GM18499 (cell line): ENCODE results near the gene ADAM12.

Experiments used
- ATAC-seq: cut with Tn5 transposase; IDR thresholded peaks from one replicate; pipeline ENCODE4 v1.9.1; 2021; ENCODE audit warnings: moderate number of reproducible peaks; ENCODE audit not compliant: insufficient read depth, unreplicated experiment

ADAM12 gene

DNA sequence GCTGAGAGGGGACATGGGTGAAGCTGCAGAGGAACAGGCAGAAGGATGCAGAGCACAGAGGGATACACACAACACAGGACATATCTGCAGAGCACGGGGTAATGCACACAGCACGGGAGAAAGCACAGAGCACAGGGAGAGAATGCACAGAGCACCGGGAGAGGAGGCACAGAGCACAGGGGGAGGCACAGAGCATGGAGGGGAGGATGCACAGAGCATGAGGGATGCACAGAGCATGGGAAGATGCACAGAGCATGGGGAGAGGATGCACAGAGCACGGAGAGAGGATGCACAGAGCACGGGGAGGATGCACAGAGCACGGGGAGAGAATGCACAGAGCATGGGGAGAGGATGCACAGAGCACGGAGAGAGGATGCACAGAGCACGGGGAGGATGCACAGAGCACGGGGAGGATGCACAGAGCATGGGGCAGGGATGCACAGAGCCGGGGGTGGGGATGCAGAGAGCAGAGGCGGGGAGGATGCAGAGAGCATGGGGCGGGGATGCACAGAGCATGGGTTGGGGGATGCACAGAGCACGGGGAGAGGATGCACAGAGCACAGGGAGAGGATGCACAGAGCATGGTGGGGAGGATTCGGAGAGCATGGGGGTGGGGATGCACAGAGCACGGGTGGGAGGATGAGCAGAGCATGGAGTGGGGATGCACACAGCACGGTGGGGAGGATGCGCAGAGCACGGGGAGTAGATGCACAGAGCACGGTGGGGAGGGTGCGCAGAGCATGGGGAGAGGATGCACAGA is 230.0 kb downstream of the ADAM12 start:
- no peak for ATAC-seq

DNA sequence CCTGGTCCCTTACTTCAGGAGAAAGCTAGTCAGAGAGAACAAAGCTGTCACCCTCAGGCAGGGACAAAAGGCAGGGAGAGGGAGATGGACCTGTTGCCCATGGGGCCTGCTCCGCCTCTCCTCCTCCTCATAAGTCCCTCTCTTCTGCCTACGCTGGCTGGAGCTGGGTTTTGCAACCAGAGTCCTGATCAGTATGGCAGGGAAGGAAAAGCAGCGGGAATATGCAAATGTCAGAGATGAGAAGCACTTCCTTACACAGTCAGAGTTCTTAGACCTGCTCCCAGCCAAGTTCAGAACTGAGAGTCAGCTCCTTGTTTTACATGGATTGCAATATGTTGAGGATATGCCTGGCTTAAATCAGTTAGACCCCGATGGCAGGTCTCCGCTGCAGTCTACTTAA is 231.1 kb downstream of the ADAM12 start:
- no peak for ATAC-seq

DNA sequence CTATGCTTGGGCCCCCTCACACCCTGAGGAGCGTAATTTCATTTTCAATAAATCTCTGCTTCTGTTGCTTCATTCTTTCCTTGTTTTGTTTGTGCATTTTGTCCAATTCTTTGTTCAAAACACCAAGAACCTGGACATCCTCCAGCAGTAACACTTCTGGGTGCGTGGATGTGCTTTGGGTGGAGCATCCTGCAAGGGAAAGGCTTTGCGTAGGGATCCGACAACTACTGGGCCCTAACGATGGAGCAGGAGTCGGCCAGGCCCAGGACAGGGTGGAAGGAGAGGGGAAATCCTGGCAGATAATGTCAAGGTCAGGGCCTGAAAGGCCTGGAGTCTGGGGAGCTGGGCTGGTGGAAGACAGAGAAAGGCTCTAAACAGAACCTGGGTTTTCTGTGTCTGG is 231.8 kb downstream of the ADAM12 start:
- ATAC-seq: no peak

DNA sequence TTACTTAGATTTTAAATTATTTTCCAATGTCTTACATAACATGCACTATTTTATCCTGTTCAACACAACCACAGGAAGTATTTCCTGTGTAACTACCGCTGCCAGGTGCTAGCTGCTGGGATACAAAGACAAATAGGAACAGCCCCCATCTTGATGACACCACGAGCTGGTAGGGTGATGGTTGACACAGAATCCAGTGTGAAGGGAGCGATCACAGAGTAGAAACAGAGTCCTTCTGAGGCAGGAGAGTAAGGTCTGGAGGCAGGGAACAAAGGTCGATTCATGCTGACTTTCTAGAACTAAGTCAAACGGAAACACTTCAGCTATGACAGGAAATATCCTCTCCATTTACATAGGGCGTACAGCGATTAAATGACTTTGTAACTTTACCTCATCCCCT is 232.3 kb downstream of the ADAM12 start:
- no peak for ATAC-seq

DNA sequence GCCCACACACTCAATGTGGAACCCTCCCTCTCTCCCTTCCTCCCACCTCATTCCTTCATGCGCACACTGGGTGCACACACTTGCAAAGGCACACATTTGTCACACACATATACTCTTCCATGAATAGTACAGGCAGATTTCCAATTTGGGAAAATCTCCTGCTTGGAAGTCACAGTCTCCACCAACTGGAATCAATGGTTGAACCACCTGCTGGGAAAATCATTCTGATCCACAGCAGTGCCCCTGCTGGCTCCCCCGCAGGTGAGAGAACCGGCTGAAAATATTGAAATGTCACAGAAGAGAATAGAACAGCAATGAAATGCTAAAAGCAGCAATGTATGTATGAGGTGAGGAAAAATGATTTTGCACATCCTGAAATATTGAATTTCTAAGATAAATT is 232.7 kb downstream of the ADAM12 start:
- ATAC-seq: no peak

DNA sequence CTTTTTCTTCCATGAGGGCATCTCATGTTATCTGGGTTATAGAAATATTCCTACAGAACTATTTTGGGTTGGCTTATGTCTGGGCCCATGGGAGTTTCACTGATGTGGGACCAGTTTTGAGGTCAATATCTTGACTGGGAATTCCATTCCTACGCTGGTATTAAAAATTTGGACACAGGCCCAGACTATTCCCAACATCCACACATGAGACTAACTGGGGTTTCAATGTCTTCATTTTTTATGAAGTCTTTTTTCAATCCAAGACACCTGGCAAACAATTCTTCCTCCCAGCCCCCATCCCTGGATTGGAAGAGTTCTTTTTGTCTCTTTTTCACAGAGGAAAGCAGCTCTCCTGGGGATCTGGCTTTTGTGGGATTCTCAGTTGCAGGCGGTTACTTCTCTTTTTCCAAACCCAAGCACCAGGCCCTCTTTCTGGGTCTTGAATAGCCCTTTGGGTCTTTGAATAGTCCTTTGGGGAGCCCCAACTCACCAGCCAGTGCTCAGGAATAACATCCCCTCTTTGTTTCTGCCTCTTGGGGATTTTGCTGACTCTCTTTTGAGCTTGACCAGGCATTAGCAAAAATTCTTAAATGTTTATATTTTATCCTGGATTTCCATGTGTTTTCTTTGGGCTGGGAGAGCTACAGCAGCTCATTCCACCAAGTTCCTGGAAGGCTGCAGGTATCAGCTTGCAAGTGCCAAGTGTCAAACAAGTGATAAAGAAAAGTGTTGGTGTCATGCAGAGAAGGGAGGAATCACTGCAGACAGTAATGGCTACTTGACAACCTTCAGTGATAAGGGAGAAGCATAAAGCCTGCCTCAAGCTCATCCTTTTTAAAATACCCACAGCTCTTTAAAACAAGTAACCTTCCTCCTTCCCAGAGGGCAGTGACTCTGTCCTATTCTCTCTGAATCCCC is 234.3 kb downstream of the ADAM12 start:
- ATAC-seq: no peak

DNA sequence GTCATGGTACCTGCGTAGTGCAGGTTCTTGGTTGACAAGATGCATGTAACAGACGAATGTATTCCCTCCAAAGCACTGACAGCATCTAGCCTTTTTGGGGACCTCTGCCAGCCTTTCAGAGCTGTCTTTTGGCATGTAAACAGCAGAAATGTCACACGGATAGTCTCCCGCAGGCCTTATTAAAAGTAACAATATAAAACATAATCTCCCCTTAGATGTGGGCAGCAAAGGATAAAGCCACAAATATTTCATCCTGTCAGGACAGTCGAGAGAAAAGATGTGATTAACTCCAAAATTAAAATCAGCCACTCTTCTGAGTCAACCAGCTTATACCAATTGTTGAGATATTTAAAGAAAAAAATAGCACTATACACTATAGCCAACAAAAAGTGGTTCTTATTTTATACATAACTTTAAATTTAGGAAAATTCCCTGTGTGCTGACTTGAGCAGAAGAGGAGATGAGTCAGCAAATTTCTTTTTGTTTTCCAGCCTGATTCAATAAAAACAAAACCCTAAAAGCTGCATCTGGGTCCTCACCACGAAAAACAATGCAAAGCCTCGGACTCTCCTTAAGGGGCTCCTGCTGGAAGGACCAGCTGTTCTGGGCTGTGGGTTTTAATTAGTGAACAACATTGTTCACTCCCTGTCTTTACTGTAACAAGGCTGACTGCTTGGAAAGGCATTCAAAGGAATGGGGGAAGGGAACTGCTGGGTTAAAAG is 240.2 kb downstream of the ADAM12 start:
- no peak for ATAC-seq

DNA sequence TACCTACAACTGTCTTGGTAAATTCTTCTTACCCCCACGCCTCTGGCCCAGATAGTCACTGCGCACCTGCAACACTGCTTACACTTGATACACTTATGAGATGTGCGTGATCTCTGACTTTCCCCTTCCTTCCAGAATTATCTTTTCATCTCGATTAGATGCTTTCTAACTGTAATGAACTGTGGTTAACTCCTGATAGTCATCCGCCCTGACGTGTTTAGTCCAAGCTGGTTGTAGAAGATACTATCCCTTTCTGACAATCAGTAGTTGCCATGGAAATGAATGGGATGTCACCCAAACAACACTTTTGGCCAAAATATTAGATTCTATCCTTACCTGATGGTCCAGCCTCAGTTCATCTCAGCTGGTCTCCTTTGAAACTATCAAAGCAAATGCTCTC is 241.5 kb downstream of the ADAM12 start:
- no peak for ATAC-seq

DNA sequence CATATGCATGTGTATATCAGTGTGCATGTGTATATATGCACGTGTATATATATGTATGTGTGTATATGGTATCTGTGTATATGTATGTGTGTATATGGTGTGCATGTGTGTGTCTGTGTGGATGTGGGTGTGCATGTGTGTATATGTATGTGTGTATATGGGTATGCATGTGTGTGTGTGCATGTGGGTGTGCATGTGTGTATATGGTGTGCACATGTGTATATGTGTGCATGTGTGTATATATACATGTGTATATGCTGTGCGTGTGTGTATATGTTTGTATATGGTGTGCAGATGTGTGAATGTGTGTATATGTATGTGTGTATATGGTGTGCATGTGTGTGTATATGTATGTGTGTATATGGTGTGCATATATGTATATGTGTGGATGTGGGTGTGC is 245.2 kb downstream of the ADAM12 start:
- ATAC-seq: no peak

DNA sequence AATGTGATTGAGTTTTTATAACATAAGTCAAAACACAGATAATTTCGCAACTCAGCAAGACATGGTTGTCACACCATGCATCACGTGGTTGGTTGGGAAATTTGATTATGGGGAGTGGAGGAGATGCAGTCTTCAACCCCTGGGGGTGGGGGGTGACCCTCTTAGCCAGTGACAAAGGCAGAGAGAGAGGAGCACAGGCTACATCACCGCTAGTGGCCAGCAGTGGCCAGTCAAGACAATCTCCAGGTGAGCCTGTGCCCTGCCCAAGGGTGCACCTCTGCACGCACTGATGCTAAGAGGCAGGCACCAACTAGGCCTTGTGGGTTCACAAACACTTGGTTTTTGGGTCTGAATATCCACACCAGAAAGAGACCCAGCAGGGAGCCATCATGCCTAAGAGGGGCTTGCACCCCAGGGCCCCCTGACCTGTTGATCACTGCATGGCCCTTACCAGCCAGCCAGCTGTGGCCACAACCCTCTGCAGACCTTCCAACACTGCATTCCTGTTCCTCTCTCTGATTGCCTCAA is 247.5 kb downstream of the ADAM12 start:
- ATAC-seq: no peak

DNA sequence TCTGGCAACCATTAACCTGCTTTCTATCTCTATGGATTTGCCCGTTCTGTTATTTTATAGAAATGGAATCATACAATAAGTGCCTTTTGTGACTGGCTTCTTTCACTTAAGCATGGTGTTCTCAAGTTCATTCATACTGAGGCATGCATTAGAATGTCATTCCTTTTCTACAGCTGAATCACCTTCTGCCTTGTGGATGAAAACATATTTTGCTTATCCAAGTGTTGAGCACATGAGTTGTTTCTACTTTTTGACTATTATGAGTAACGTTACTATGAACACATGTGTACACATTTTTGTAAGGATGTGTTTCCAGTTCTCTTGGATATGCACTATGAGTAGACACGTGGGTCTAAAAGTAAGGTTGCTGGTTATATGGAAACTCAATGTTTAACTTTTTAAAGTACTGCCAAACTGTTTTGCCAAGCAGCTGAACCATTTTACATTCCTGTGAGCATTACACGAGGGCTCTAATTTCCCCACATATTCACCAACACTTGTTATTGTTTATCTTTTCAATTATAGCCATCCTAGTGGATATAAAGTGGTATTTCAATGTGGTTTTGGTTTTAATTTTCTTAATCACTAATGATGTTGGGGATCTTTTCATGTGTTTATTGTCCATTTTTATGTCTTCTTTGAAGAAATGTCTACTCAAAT is 250.6 kb downstream of the ADAM12 start:
- ATAC-seq: no peak

DNA sequence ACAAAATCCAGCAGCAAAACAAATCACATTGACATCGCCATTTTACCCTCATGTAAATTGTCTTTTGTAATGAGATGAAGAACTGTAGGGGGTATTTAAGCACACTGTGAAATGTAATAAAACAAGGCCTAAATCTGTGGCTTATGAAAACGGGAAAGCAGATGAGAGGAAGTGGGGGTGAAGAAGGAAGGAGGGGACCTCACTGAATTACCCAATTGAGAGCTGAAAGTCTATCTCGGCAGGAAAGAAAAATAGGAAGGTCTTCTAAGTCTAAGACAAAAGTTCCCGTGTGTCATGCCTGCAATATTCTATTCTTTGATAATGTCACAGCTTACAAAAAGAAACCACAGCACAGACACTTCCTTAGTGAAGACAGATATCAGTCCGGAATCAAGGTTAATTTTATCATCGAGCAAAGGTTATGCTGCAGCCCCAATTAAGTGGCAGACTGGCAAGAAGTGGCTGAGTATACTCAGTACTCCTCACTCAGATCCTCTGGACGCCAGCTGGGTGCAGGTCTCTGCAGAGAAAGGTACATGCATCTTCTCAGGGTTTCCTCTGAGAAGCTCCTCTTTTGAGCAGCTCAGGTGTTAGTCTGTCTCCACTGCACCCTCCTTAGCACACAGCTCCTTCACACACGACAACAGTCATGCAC is 252.2 kb downstream of the ADAM12 start:
- no peak for ATAC-seq

DNA sequence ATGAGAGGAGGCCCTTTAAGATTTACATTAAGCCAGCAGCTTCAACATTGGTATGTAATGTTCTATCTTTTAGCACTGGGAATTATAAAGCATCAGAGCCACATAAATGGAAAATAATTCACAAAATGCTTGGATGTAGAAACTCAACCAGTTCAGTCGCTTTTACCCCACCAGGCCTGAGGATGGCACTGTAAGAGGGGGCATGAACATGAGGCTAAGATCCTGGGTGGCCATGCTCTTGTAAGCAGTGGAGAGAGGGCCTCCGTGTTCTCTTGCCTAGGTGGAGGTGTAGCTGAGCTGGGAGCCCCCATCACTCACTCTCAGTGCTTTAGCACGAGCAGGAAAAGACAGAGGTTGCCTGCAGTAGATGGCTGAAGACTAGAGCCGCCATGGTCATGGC is 253.1 kb downstream of the ADAM12 start:
- ATAC-seq: no peak

DNA sequence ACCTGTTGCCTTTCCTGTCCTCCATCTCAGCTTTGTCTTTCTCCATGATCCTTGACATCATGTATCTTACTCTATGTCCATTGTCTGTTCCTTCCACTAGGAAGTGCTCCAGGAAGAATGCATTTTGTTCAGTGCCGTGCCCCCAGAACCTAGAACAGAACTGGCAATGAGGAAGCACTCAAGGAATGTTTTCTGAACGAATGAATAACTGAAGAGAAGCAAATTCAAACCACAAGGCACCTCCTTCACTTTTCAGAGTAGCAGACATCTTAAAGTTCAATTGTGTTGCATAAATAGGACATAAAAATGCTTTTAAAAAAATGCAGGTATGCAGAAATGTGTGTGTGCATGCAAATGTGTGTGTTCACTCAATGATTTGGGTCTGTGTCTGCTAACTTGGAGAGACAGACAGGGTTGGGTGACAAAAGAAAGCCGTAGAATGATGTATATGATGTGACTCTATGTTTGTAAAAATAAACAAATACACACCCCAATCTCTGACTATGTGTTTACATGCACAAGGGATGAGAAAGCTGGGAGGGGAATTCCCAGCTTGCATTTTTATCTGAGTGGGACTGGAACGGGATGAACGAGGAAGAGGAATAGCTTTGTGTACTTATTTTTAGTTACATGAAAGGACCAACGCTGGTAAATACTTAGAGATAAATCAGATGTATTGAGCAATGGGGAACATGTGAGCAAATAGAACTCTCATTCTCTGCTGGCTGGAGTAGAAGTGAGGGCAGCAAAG is 254.2 kb downstream of the ADAM12 start:
- ATAC-seq: no peak

DNA sequence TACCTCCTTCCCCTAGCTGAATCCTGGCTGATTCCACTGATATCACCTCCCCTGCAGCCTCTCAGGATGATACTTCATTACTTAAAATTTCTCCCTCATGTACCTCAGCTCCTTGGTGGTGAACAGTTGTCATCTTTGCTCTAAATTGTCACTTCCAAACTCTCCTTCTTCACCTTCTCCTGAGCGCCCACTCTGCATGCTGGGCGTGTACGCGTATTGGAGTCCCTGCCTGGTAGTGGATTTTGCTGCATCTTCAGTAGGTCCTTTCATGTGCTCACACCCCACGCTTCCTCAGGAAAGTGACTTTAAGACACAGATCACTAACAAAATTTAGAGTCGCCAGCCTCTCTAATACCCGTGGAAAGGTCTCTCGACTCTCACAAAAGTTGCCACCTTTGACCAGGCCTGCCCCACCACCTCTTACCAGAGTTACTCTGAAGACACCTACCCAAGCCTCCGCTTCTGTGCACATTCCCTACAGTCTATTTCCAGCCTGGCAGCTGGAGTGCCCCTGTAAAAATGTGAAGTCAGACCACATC is 255.1 kb downstream of the ADAM12 start:
- ATAC-seq: no peak

DNA sequence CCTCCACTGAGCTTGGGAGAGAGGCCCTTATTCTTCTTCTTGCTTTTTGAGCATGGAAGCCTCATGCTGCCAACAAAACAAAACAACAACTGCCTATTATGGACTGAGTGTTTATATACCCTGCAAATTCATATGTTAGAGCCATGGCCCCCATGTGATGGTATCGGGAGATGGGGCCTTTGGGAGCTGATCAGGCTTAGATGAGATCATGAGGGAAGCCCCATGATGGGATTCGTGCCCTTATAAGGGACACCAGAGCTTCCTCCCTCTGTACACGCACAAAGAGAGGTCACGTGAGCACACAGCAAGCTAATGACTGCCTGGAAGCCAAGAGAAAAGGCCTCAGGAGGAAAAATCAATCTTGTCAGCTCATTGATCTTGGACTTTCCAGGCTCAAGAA is 256.9 kb downstream of the ADAM12 start:
- ATAC-seq: no peak

DNA sequence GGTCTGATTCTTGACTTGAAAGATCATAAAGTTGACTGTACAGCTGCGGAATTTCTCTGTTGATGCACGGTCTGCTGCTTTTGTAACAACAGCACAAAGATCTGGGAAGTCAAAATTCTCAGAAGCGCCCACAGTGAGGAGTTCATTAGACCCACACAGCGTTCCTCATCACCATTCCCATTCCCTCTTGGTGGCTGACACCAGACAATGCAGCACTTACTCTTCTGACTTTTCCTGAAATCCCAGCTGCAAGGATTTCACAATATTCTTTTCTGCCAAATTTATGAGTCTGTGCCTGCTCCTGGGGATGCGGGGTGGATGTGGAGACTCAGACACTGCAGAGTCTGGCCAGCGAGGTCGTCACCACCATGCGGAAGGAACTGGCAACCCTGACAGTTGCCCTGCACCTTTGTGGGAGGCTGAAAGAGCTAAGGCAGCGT is 258.0 kb downstream of the ADAM12 start:
- ATAC-seq: no peak

DNA sequence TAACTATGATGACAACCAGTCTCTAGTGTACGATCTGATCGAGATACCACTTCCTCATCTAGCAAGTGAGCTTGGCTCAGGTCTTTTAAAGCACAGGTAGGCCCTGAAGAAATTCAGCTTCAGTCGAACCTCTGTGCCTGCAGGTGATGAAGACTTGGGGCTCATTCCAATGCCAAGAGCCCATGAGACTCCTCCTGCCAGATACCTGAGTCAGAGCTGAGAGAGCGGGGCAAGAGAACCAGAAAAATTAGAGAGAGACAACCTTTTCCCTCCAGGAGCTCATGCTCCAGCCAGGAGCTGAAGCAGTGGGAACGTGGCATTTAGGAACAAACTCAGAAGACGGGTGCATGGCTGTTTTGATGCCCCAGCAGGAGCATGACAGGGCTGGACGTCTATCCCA is 259.3 kb downstream of the ADAM12 start:
- ATAC-seq: no peak

DNA sequence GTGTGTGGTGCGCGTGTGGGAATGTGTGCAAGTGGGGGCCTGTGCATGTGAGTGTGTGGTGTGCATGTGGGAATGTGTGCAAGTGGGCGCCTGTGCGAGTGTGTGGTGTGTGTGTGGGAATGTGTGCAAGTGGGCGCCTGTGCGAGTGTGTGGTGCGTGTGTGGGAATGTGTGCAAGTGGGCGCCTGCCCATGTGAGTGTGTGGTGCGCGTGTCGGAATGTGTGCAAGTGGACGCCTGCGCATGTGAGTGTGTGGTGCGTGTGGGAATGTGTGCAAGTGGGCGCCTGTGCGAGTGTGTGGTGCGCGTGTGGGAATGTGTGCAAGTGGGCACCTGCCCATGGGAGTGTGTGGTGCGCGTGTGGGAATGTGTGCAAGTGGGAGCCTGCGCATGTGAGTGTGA is 259.7 kb downstream of the ADAM12 start:
- no peak for ATAC-seq
